Gastrocnemius medialis (tissue), 4 donors: ENCODE results near the gene MACROD2. TPM values are rescaled to one million over a fixed set of nuclear protein-coding genes. Genes with fewer than 3 reads are reported as not detected.
"Not testable (repeated sequence)": the region's sequence is repeated elsewhere in the genome, so short reads cannot be mapped to it uniquely, and the experiment has no call there.

Experiments used
- ATAC-seq, 2 donors: fragments of 150-250 bp; one replicate each; pipeline ENCODE4 v1.9.1; 2016
- DNase-seq, 2 donors: peaks; one replicate each; pipeline ENCODE4 v3.0.0-alpha.2; 2019
- H3K27ac ChIP-seq, 4 donors: fragments of 200-600 bp; sonication (generic); 1 replicate in 1 of 4; 2 replicates in 3 of 4; pipeline ENCODE4 v1.5.1; 2016 to 2018; ENCODE audit warnings: mild to moderate bottlenecking in 2 of 4, moderate library complexity in 1 of 4
- H3K27me3 ChIP-seq, 3 donors: fragments of 200-600 bp; sonication (generic) in 2 of 3; 1 replicate in 1 of 3; 2 replicates in 2 of 3; pipeline versions ENCODE4 v1.5.1 to v1.6.0; 2016 to 2019; ENCODE audit warnings: mild to moderate bottlenecking in 1 of 3, moderate library complexity in 1 of 3
- H3K36me3 ChIP-seq, 2 donors: fragments of 200-600 bp; sonication (generic) in 1 of 2; one replicate each; pipeline ENCODE4 v1.5.1; 2017 to 2018
- H3K4me1 ChIP-seq, 2 donors: fragments of 200-600 bp; sonication (generic) in 1 of 2; one replicate each; pipeline ENCODE4 v1.5.1; 2016 to 2017; ENCODE audit warnings: mild to moderate bottlenecking in 2 of 2
- H3K4me3 ChIP-seq, 4 donors: fragments of 200-600 bp; sonication (generic) in 3 of 4; 1 replicate in 1 of 4; 2 replicates in 3 of 4; pipeline ENCODE4 v1.5.1; 2016 to 2019; ENCODE audit warnings: mild to moderate bottlenecking in 2 of 4
- H3K9me3 ChIP-seq, 3 donors: fragments of 200-600 bp; sonication (generic) in 2 of 3; 1 replicate in 1 of 3; 2 replicates in 2 of 3; pipeline ENCODE4 v1.5.1; 2016 to 2019
- POLR2A ChIP-seq, 2 donors: fragments of 450-650 bp; IDR thresholded peaks; one replicate each; pipeline ENCODE4 v1.6.1; 2017; ENCODE audit warnings: antibody characterized with exemption in 2 of 2, mild to moderate bottlenecking in 2 of 2, moderate library complexity in 2 of 2
- in situ Hi-C, 4 donors: fragments of 200-750 bp; cut with MboI; loops; one replicate each; pipeline versions ENCODE4 v1.15.0 to v1.8.0; 2017; ENCODE audit warnings: low sequenced_read_pairs in 4 of 4
- intact Hi-C: fragments of 100-400 bp; cut with DNase I; formaldehyde crosslinking; loops from one replicate; pipeline ENCODE4 v1.15.1; 2023; ENCODE audit warnings: low total_unique reads
- total RNA-seq, 4 donors: library from RNA; depleted of rRNA; stranded (reverse); fragments of >200 nt; gene quantifications; one replicate each; pipeline versions ENCODE4 v1.1.0 to v1.2.3, GENCODE V29; 2016
- TF ChIP-seq, protein P1 (sequence below), 5 experiments: fragments of 450-650 bp in 3 of 5; fragments of 200-600 bp in 2 of 5; sonication (generic) in 2 of 5; IDR thresholded peaks in 4 of 5; conservative IDR thresholded peaks in 1 of 5; 1 replicate in 4 of 5; 2 replicates in 1 of 5; pipeline ENCODE4 v1.5.1; 2016 to 2019; ENCODE audit warnings: antibody characterized with exemption in 5 of 5, mild to moderate bottlenecking in 3 of 5, moderate library complexity in 3 of 5

Gene MACROD2
- total RNA-seq, 4 donors from 2014 or later = 1.8 to 10.2 (median 3.6) TPM

DNA sequence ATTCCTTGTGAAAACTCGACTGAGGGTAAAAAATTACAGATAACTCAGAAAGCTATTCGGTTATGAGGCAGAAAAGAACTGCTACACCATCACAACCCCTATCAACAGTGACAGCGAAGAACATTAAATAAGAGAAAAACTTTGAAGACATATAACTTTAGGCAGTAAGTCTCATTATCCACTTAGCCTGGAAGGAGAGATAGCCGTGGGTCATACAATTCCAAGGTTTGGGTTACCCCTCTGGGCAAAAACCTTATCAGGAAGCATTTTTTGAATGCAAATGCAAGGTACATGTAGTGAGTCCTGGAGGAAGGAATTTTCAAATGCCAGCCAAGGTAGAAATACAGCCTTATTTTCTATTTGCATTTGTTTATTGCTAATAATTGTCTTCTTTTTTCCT lies 212.3 kb downstream of the MACROD2 start:
- Histone ChIP-seq H3K4me1 (no peaks in the 10 kb centered on the region), H3K4me3 (no peak overlapping the region), H3K27ac (no peak overlapping the region), H3K36me3 (no peaks in the 10 kb centered on the region), H3K27me3 (no peaks in the 10 kb centered on the region), H3K9me3 (no peaks in the 10 kb centered on the region)
- no peak for TF ChIP-seq POLR2A (IDR thresholded peaks at IDR 0.05)
- TF ChIP-seq, protein P1, sequence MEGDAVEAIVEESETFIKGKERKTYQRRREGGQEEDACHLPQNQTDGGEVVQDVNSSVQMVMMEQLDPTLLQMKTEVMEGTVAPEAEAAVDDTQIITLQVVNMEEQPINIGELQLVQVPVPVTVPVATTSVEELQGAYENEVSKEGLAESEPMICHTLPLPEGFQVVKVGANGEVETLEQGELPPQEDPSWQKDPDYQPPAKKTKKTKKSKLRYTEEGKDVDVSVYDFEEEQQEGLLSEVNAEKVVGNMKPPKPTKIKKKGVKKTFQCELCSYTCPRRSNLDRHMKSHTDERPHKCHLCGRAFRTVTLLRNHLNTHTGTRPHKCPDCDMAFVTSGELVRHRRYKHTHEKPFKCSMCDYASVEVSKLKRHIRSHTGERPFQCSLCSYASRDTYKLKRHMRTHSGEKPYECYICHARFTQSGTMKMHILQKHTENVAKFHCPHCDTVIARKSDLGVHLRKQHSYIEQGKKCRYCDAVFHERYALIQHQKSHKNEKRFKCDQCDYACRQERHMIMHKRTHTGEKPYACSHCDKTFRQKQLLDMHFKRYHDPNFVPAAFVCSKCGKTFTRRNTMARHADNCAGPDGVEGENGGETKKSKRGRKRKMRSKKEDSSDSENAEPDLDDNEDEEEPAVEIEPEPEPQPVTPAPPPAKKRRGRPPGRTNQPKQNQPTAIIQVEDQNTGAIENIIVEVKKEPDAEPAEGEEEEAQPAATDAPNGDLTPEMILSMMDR (IDR thresholded peaks at IDR 0.05 in 4 of 5, conservative IDR thresholded peaks at IDR 0.05 in 1 of 5) = no peak
- in situ Hi-C loops = no loop called here
- no peak for DNase-seq
- intact Hi-C loops = no loop called here
- no peak for ATAC-seq

DNA sequence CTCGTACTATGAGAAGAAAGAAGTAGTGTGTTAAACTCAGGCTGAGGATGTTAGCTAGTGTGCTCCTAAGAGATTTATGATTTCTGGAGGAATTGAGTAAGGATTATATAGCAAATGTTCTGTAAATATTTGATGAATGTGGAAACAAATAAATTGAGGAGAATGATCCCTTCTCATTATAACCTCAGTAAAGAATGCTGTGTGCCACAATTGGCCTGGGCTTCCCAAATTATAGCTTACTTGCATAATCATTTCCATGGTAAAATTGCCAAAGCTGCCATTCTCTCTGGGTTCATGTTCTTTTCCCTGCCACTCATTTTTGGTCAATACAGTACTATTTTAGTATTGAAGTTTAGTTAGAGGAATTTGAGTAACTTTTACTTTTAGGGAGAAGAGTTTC lies 213.6 kb downstream of the MACROD2 start:
- no peaks in the 10 kb centered on the region for H3K4me1 ChIP-seq
- no peaks in the 10 kb centered on the region for H3K9me3 ChIP-seq
- DNase-seq (no peak), ATAC-seq (no peak)
- no peak overlapping the region for H3K27ac ChIP-seq
- no peaks in the 10 kb centered on the region for H3K27me3 ChIP-seq
- in situ Hi-C loops = no loop called here
- no peaks in the 10 kb centered on the region for H3K36me3 ChIP-seq
- intact Hi-C loops = no loop called here
- TF ChIP-seq, protein P1 (IDR thresholded peaks at IDR 0.05 in 4 of 5, conservative IDR thresholded peaks at IDR 0.05 in 1 of 5) = no peak
- TF ChIP-seq POLR2A (IDR thresholded peaks at IDR 0.05) = no peak
- H3K4me3 ChIP-seq = no peak overlapping the region

DNA sequence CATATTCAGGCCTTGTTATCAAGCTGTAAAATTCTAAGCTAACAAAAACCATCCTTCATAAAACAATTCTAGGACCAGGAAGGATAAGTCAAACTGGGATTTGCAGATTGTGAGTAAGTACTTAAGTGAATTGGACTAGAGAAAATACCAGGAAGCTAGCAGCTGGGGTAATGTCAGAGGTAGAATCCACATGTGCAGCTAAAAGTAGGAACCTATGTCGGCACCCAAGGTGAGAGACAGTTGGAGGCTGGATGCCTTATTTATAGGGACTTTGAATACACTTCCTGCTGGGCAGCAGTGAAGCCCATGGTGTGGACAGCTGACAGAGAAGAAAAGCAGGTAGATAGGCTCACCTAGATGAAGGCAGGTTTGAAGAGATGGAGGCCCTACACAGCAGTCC lies 214.8 kb downstream of the MACROD2 start:
- Histone ChIP-seq H3K4me3 (no peak overlapping the region), H3K27ac (no peak overlapping the region), H3K9me3 (no peaks in the 10 kb centered on the region), H3K36me3 (no peaks in the 10 kb centered on the region), H3K4me1 (no peaks in the 10 kb centered on the region), H3K27me3 (no peaks in the 10 kb centered on the region)
- in situ Hi-C loops (no loop called here), intact Hi-C loops (no loop called here)
- ATAC-seq (no peak), DNase-seq (no peak)
- TF ChIP-seq, protein P1 (IDR thresholded peaks at IDR 0.05 in 4 of 5, conservative IDR thresholded peaks at IDR 0.05 in 1 of 5) = no peak
- no peak for TF ChIP-seq POLR2A (IDR thresholded peaks at IDR 0.05)

DNA sequence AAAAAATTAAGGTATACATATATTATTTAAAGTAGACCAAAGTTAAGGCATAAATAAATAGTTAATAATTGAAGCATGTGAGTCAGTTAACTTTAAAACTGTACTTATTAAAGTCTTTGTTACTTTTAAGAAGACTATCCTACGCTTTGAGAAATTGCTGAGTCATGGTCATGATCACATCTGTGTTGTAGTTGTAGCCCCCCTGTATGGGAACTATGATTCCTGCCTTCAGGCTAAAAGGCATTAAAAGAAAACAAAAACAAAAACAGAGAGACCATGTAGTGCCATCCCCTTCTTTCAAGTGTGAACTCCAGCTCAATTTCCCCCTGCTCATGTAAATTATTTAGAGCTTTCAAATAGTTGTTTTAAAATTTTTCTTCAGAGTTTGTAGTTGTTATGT lies 218.7 kb downstream of the MACROD2 start:
- in situ Hi-C loops (no loop called here), intact Hi-C loops (no loop called here)
- TF ChIP-seq, protein P1 (IDR thresholded peaks at IDR 0.05 in 4 of 5, conservative IDR thresholded peaks at IDR 0.05 in 1 of 5) = no peak
- no peak for TF ChIP-seq POLR2A (IDR thresholded peaks at IDR 0.05)
- ATAC-seq (no peak), DNase-seq (no peak)
- H3K36me3 ChIP-seq = no peaks in the 10 kb centered on the region
- no peak overlapping the region for H3K27ac ChIP-seq
- no peak overlapping the region for H3K4me3 ChIP-seq
- no peaks in the 10 kb centered on the region for H3K9me3 ChIP-seq
- H3K4me1 ChIP-seq = no peaks in the 10 kb centered on the region
- H3K27me3 ChIP-seq = no peaks in the 10 kb centered on the region

DNA sequence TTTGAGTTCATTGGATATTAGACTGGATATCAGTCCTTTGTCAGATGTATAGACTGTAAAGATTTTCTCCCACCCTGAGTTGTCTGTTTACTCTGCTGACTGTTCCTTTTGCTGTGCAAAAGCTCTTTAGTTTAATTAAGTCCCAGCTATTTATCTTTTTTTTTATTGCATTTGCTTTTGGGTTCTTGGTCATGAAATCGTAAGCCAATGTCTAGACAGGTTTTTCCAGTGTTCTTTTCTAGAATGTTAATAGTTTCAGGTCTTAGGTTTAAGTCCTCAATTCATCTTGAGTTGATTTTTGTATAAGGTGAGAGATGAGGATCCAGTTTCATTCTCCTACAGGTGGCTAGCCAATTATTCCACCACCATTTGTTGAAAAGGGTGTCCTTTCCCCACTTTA lies 220.6 kb downstream of the MACROD2 start:
- in situ Hi-C loops, ATAC-seq, H3K4me1 ChIP-seq, DNase-seq, intact Hi-C loops, H3K27me3 ChIP-seq, H3K9me3 ChIP-seq, H3K36me3 ChIP-seq, H3K4me3 ChIP-seq, H3K27ac ChIP-seq: not testable (repeated sequence)
